Cerebellar nuclear complex (tissue), 1 donor: ENCODE data around the gene PRSS38.
"Not testable (repeated sequence)": the region's sequence is repeated elsewhere in the genome, so short reads cannot be mapped to it uniquely, and the experiment has no call there.

ENCODE experiments used
- DNase-seq, 2 experiments: peaks; one replicate each; lab custom pipeline; 2025; lab: John Stamatoyannopoulos, UW

Gene PRSS38

GRCh38 chr1:227844320-227845146 is 29.1 kb downstream of the PRSS38 start:
- DNase-seq: no peak

GRCh38 chr1:227845147-227845458 is 29.6 kb downstream of the PRSS38 start:
- no peak for DNase-seq

GRCh38 chr1:227845519-227845918 is 30.0 kb downstream of the PRSS38 start:
- no peak for DNase-seq

- no peak for DNase-seq
Observed at GRCh38 chr1:227846265-227846858, 30.9 kb downstream of the PRSS38 start.

- DNase-seq: not testable (repeated sequence)
Observed at GRCh38 chr1:227847046-227847445, 31.6 kb downstream of the PRSS38 start.

- no peak for DNase-seq
Observed at GRCh38 chr1:227848430-227848932, 33.0 kb downstream of the PRSS38 start.

- DNase-seq: no peak
Observed at GRCh38 chr1:227849251-227849650, 33.8 kb downstream of the PRSS38 start.

GRCh38 chr1:227854189-227854588 is 38.7 kb downstream of the PRSS38 start:
- DNase-seq: no peak

- DNase-seq: no peak
Observed at GRCh38 chr1:227855687-227856086, 40.2 kb downstream of the PRSS38 start.

GRCh38 chr1:227856147-227856858 is 40.8 kb downstream of the PRSS38 start:
- no peak for DNase-seq

GRCh38 chr1:227864882-227865281 is 49.4 kb downstream of the PRSS38 start:
- no peak for DNase-seq

- DNase-seq: no peak
Observed at GRCh38 chr1:227869279-227869842, 53.9 kb downstream of the PRSS38 start.

- DNase-seq: no peak
Observed at GRCh38 chr1:227869851-227870305, 54.4 kb downstream of the PRSS38 start.

GRCh38 chr1:227870366-227870765 is 54.9 kb downstream of the PRSS38 start:
- DNase-seq: no peak

GRCh38 chr1:227871892-227872291 is 56.4 kb downstream of the PRSS38 start:
- not testable (repeated sequence) for DNase-seq

- DNase-seq: not testable (repeated sequence)
Observed at GRCh38 chr1:227877810-227878209, 62.3 kb downstream of the PRSS38 start.

GRCh38 chr1:227880342-227880924 is 65.0 kb downstream of the PRSS38 start:
- DNase-seq: no peak

GRCh38 chr1:227883073-227883520 is 67.6 kb downstream of the PRSS38 start:
- no peak for DNase-seq

- no peak for DNase-seq
Observed at GRCh38 chr1:227883641-227884301, 68.3 kb downstream of the PRSS38 start.

- DNase-seq: no peak
Observed at GRCh38 chr1:227884370-227885134, 69.1 kb downstream of the PRSS38 start.
